IMR-90 (cell line): ENCODE data around the gene SAMD4B. TPM values are rescaled to one million over a fixed set of nuclear protein-coding genes. Genes with fewer than 3 reads are reported as not detected.

Experiments
- ATAC-seq: fragments of 200-7000 bp; cut with Tn5 transposase; 2 replicates; pipeline ENCODE4 v1.9.1; 2020; ENCODE audit warnings: low read depth, mild to moderate bottlenecking, moderate library complexity
- BruUV-seq: library from RNA; stranded (reverse); fragments of 400-500 nt; replicated peaks from 2 replicates; lab custom pipeline; 2021; lab: Mats Ljungman, UMichigan
- CTCF ChIA-PET: fragments of 300-600 bp; formaldehyde crosslinking; extraction: SDS; loops from one replicate; lab custom pipeline; 2021; ENCODE audit warnings: antibody characterized with exemption; lab: Yijun Ruan, JAX
- POLR2A ChIA-PET: fragments of 300-600 bp; sonication (Branson Sonifier 250); formaldehyde crosslinking; loops from one replicate; lab custom pipeline; 2022; ENCODE audit warnings: antibody characterized with exemption; ENCODE audit not compliant: unreplicated experiment; lab: Charles Lee
- DNase-seq: peaks from one replicate; pipeline ENCODE4 v3.0.0; 2013
- H2AFZ ChIP-seq: replicated peaks from 2 replicates; pipeline ENCODE3; 2013; ENCODE audit warnings: low read length, mild to moderate bottlenecking; ENCODE audit not compliant: poor library complexity
- H2AK5ac ChIP-seq: 2 replicates; pipeline ENCODE4 v1.6.1; 2013; ENCODE audit warnings: low read depth, low read length, inconsistent platforms
- H2AK9ac ChIP-seq: replicated peaks from 2 replicates; pipeline ENCODE3; 2013; ENCODE audit warnings: mild to moderate bottlenecking, low read depth, low read length, moderate library complexity; ENCODE audit not compliant: poor library complexity
- H2BK120ac ChIP-seq: 2 replicates; pipeline ENCODE4 v1.6.1; 2013; ENCODE audit warnings: low read depth, low read length, inconsistent platforms
- H2BK15ac ChIP-seq: 3 replicates; pipeline ENCODE4 v1.6.1; 2013; ENCODE audit warnings: low read depth, low read length, inconsistent platforms
- H2BK20ac ChIP-seq: 2 replicates; pipeline ENCODE4 v1.6.1; 2013; ENCODE audit warnings: low read depth, mild to moderate bottlenecking, inconsistent platforms, low read length, moderate library complexity
- H2BK5ac ChIP-seq: 2 replicates; pipeline ENCODE4 v1.6.1; 2013; ENCODE audit warnings: mild to moderate bottlenecking, low read depth, low read length, inconsistent platforms; ENCODE audit not compliant: poor library complexity, severe bottlenecking
- H3K14ac ChIP-seq: replicated peaks from 2 replicates; pipeline ENCODE4 v1.6.1; 2013; ENCODE audit warnings: low read depth, low read length, inconsistent platforms
- H3K18ac ChIP-seq: 2 replicates; pipeline ENCODE4 v1.6.1; 2013; ENCODE audit warnings: low read depth, low read length, control low read depth
- H3K23ac ChIP-seq: 2 replicates; pipeline ENCODE4 v1.6.1; 2013; ENCODE audit warnings: low read depth, low read length, inconsistent platforms
- H3K27ac ChIP-seq: 2 replicates; pipeline ENCODE4 v1.5.1; 2013; ENCODE audit warnings: mild to moderate bottlenecking, control low read depth, low read length; ENCODE audit not compliant: insufficient read depth
- H3K27me3 ChIP-seq: 2 replicates; pipeline ENCODE4 v1.6.1; 2013; ENCODE audit warnings: low read length; ENCODE audit not compliant: control insufficient read depth, insufficient read depth
- H3K36me3 ChIP-seq: 2 replicates; pipeline ENCODE4 v1.6.1; 2013; ENCODE audit warnings: low read length, mixed read lengths; ENCODE audit not compliant: control insufficient read depth, insufficient read depth
- H3K4ac ChIP-seq: 2 replicates; pipeline ENCODE4 v1.6.1; 2013; ENCODE audit warnings: low read depth, low read length, inconsistent platforms
- H3K4me1 ChIP-seq: 2 replicates; pipeline ENCODE4 v1.6.1; 2013; ENCODE audit warnings: low read length, mixed read lengths; ENCODE audit not compliant: control insufficient read depth, insufficient read depth
- H3K4me2 ChIP-seq: 2 replicates; pipeline ENCODE4 v1.6.1; 2013; ENCODE audit warnings: low read depth, mild to moderate bottlenecking, control low read depth, low read length, moderate library complexity
- H3K4me3 ChIP-seq: 2 replicates; pipeline ENCODE4 v1.5.1; 2013; ENCODE audit warnings: low read depth, mild to moderate bottlenecking, control low read depth, low read length, moderate library complexity; ENCODE audit not compliant: insufficient read depth
- H3K56ac ChIP-seq: 2 replicates; pipeline ENCODE4 v1.6.1; 2013; ENCODE audit warnings: low read length, inconsistent platforms; ENCODE audit not compliant: insufficient read depth; ENCODE audit errors: extremely low read depth
- H3K79me1 ChIP-seq, 2 experiments: 2 replicates each; pipeline ENCODE4 v1.6.1; 2013; ENCODE audit warnings: low read length in 2 of 2, inconsistent platforms in 1 of 2, low read depth in 1 of 2
- H3K9ac ChIP-seq: 2 replicates; pipeline ENCODE4 v1.6.1; 2013; ENCODE audit warnings: low read depth, low read length, control low read depth
- H3K9me1 ChIP-seq: 2 replicates; pipeline ENCODE4 v1.6.1; 2013; ENCODE audit warnings: low read length, inconsistent platforms; ENCODE audit not compliant: insufficient read depth
- H3K9me3 ChIP-seq: 2 replicates; pipeline ENCODE4 v1.6.1; 2013; ENCODE audit warnings: low read length; ENCODE audit not compliant: control insufficient read depth, insufficient read depth
- H4K20me1 ChIP-seq: 2 replicates; pipeline ENCODE4 v1.6.1; 2013; ENCODE audit warnings: low read length, inconsistent platforms; ENCODE audit not compliant: insufficient read depth
- H4K5ac ChIP-seq: 2 replicates; pipeline ENCODE4 v1.6.1; 2013; ENCODE audit warnings: mild to moderate bottlenecking, low read depth, low read length, control low read depth
- H4K8ac ChIP-seq, 2 experiments: 2 replicates each; pipeline ENCODE4 v1.6.1; 2013; ENCODE audit warnings: low read depth in 2 of 2, low read length in 2 of 2, control low read depth in 1 of 2, inconsistent platforms in 1 of 2
- H4K91ac ChIP-seq: 2 replicates; pipeline ENCODE4 v1.6.1; 2013; ENCODE audit warnings: low read depth, low read length, inconsistent platforms; ENCODE audit not compliant: insufficient read depth
- BHLHE40 ChIP-seq: fragments of 150-350 bp; IDR thresholded peaks from 2 replicates; pipeline ENCODE4 v1.6.1; 2016; ENCODE audit warnings: mild to moderate bottlenecking, low read depth, low read length
- CEBPB ChIP-seq: IDR thresholded peaks from 2 replicates; pipeline ENCODE4 v1.6.1; 2012; ENCODE audit warnings: low read depth, low read length, improper control_type of control experiment
- CHD1 ChIP-seq: IDR thresholded peaks from 2 replicates; pipeline ENCODE4 v1.6.1; 2012; ENCODE audit warnings: low read depth, low read length, improper control_type of control experiment
- CTCF ChIP-seq: conservative IDR thresholded peaks from 2 replicates; pipeline ENCODE4 v1.5.1; 2012; ENCODE audit warnings: mild to moderate bottlenecking, low read depth, low read length, improper control_type of control experiment
- FOS ChIP-seq: fragments of 150-350 bp; IDR thresholded peaks from 2 replicates; pipeline ENCODE4 v1.6.1; 2016; ENCODE audit warnings: low read depth, low read length
- MAFK ChIP-seq: IDR thresholded peaks from 2 replicates; pipeline ENCODE4 v1.6.1; 2012; ENCODE audit warnings: low read depth, low read length, improper control_type of control experiment
- POLR2A ChIP-seq: IDR thresholded peaks from 2 replicates; pipeline ENCODE4 v1.6.1; 2012; ENCODE audit warnings: mild to moderate bottlenecking, low read depth, low read length
- SMC3 ChIP-seq: fragments of 150-350 bp; IDR thresholded peaks from 2 replicates; pipeline ENCODE4 v1.6.1; 2016; ENCODE audit warnings: low read depth, mild to moderate bottlenecking, antibody characterized with exemption, low read length, moderate library complexity
- WGBS, 2 experiments: methylation state at CpG; one replicate each; pipeline versions ENCODE4 v1.1.5 to v1.1.7; 2013; ENCODE audit warnings: missing lambda C conversion rate in 2 of 2; ENCODE audit not compliant: insufficient read length in 1 of 2; ENCODE audit errors: extremely low coverage in 2 of 2; 5-methylcytosine and 5-hydroxymethylcytosine counted together
- dilution Hi-C: fragments of 300-500 bp; cut with HindIII; formaldehyde crosslinking; loops from one replicate; pipeline ENCODE4 v1.14.3; 2018; ENCODE audit warnings: low sequenced_read_pairs; ENCODE audit not compliant: unreplicated experiment
- in situ Hi-C: fragments of 300-500 bp; cut with MboI; formaldehyde crosslinking; loops from 3 replicates; pipeline ENCODE4 v1.14.3; 2019; ENCODE audit warnings: low sequenced_read_pairs, inconsistent platforms, mixed read lengths
- intact Hi-C: fragments of 100-400 bp; cut with micrococcal nuclease; formaldehyde crosslinking; loops from 2 replicates; pipeline ENCODE4 v1.10.0; 2022
- polyA plus RNA-seq, 3 experiments: library from polyadenylated mRNA; depleted of rRNA; stranded (reverse); fragments of >200 nt; gene quantifications; 2 replicates each; pipeline ENCODE4 v1.2.3, GENCODE V29; 2012; ENCODE audit warnings: low replicate concordance in 1 of 3
- total RNA-seq: library from RNA; depleted of rRNA; stranded (reverse); fragments of >200 nt; gene quantifications from 2 replicates; pipeline ENCODE4 v1.2.3, GENCODE V29; 2012

Gene SAMD4B
- total and polyA plus RNA-seq, 2 of the 4 experiments (the other 2 are of a cell fraction) = 18.3 to 97.2 TPM

DNA sequence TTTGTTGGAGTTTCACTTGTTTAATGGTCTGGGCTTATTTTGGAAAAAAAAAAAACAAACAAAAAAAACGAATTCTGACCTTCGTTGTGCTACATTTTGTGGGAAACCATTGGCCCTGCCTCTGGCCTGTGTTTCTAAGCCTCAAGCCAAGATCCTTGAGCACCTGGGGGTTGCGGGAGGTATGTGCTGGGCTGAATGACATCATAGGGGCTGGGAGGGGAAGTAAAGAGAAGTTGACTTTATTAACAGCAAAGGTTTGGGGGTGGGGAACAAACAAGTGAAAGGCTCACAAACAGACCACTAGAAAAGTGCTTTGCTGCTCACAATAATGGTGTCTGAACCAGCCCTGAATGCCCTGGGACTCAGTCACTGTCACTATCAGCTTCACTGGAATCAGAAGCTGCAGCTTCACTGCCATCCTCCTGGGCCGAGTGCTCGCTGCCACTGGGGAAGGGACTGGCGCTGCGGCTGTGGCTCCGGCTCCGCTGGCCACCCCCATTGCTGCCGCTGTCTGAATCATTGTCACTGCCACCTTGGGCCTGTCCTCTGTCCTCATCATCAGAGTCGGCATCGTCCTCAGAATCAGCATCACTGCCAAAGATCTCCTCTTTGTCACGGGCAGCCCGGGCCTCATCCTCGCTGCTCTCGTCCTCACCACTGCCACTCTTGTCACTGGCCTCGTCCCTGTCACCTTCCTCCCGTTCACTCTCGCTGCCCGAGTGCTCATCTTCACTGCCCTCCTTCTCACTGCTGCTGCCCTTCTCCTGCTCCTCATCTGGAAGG is 43.6 kb downstream of the SAMD4B start:
- peaks cover 4% of the 10 kb centered on the region for H4K20me1 ChIP-seq
- no peak overlapping the region for H4K91ac ChIP-seq
- H3K4ac ChIP-seq = no peak overlapping the region
- H3K9ac ChIP-seq = no peak overlapping the region
- DNase-seq (no peak), ATAC-seq (no peak)
- intact Hi-C loops = no loop called here
- H3K4me3 ChIP-seq = no peak overlapping the region
- BruUV-seq = no TSS peak
- dilution Hi-C loops = no loop called here
- H3K14ac ChIP-seq = no peak overlapping the region
- H3K9me3 ChIP-seq = no peaks in the 10 kb centered on the region
- H4K5ac ChIP-seq = no peak overlapping the region
- H3K56ac ChIP-seq = no peak overlapping the region
- no peak overlapping the region for H3K27ac ChIP-seq
- TF ChIP-seq MAFK (no peak), FOS (no peak), BHLHE40 (no peak), CHD1 (no peak), SMC3 (no peak), CEBPB (no peak), POLR2A (no peak), CTCF (no peak)
- H3K4me2 ChIP-seq = no peak overlapping the region
- no peaks in the 10 kb centered on the region for H3K27me3 ChIP-seq
- H2BK20ac ChIP-seq = no peak overlapping the region
- 94% methylated on average over 10 of the region's 20 CpGs; no CpG with 5 or more reads in 1 of the 2 experiments for WGBS, 2 experiments
- no peak overlapping the region for H2AK5ac ChIP-seq
- H3K79me1 ChIP-seq = peaks cover 16 to 49% of the 10 kb centered on the region in 2 experiments
- H3K23ac ChIP-seq = no peak overlapping the region
- no peak overlapping the region for H2AFZ ChIP-seq
- H2BK120ac ChIP-seq = no peak overlapping the region
- H2BK5ac ChIP-seq = no peak overlapping the region
- ChIA-PET CTCF (no interaction called here), POLR2A (no interaction called here)
- peaks cover 71% of the 10 kb centered on the region for H3K36me3 ChIP-seq
- no peak overlapping the region for H4K8ac ChIP-seq
- H3K18ac ChIP-seq = no peak overlapping the region
- no peak overlapping the region for H2BK15ac ChIP-seq
- H3K9me1 ChIP-seq = peaks cover 15% of the 10 kb centered on the region
- peaks cover 7% of the 10 kb centered on the region for H3K4me1 ChIP-seq
- H2AK9ac ChIP-seq = no peak overlapping the region
- in situ Hi-C loops = no loop called here
